Endodermal cell (in vitro differentiated cells): ENCODE results near the gene ATP13A2. TPM values are rescaled to one million over a fixed set of nuclear protein-coding genes. Genes with fewer than 3 reads are reported as not detected.

Experiments used
- DNase-seq: peaks from one replicate; pipeline ENCODE4 v3.0.0-alpha.2; 2017
- H3K27ac ChIP-seq: 2 replicates; pipeline ENCODE4 v1.5.1; 2013; ENCODE audit warnings: mild to moderate bottlenecking, low read depth, low read length, moderate library complexity
- H3K27me3 ChIP-seq: 2 replicates; pipeline ENCODE4 v1.6.1; 2013; ENCODE audit warnings: mild to moderate bottlenecking, low read length, moderate library complexity; ENCODE audit not compliant: insufficient read depth, control insufficient read depth, poor library complexity, severe bottlenecking
- H3K36me3 ChIP-seq: 2 replicates; pipeline ENCODE4 v1.7.0; 2013; ENCODE audit warnings: mild to moderate bottlenecking, low read length, moderate library complexity; ENCODE audit not compliant: control insufficient read depth, insufficient read depth
- H3K4me1 ChIP-seq: one replicate; pipeline ENCODE4 v1.7.0; 2013; ENCODE audit warnings: low read length; ENCODE audit not compliant: control insufficient read depth, insufficient read depth
- H3K4me3 ChIP-seq: 2 replicates; pipeline ENCODE4 v1.5.1; 2013; ENCODE audit warnings: mild to moderate bottlenecking, low read length, moderate library complexity
- H3K9ac ChIP-seq: 2 replicates; pipeline ENCODE4 v1.6.1; 2013; ENCODE audit warnings: mild to moderate bottlenecking, low read length, moderate library complexity; ENCODE audit not compliant: poor library complexity, severe bottlenecking; ENCODE audit errors: extremely low read depth
- H3K9me3 ChIP-seq: 2 replicates; pipeline ENCODE4 v1.6.1; 2013; ENCODE audit warnings: mild to moderate bottlenecking, low read length, moderate library complexity; ENCODE audit not compliant: control insufficient read depth
- H3K27ac Mint-ChIP-seq: 2 replicates; pipeline ENCODE4 v1.8.0; 2020; ENCODE audit warnings: mixed read lengths
- H3K27me3 Mint-ChIP-seq: 2 replicates; pipeline ENCODE4 v1.8.0; 2021; ENCODE audit warnings: mild to moderate bottlenecking, mixed read lengths; ENCODE audit not compliant: insufficient read depth
- H3K36me3 Mint-ChIP-seq: 2 replicates; pipeline ENCODE4 v1.8.0; 2020; ENCODE audit warnings: low read depth, mixed read lengths
- H3K4me1 Mint-ChIP-seq: 2 replicates; pipeline ENCODE4 v1.8.0; 2020; ENCODE audit warnings: mixed read lengths
- H3K4me3 Mint-ChIP-seq: 2 replicates; pipeline ENCODE4 v1.8.0; 2020; ENCODE audit warnings: mild to moderate bottlenecking, moderate library complexity, mixed read lengths
- H3K9me3 Mint-ChIP-seq: 2 replicates; pipeline ENCODE4 v1.8.0; 2020; ENCODE audit warnings: mild to moderate bottlenecking, mixed read lengths
- CTCF ChIP-seq: fragments of 200-600 bp; sonication (generic); conservative IDR thresholded peaks from 2 replicates; pipeline ENCODE4 v1.5.0; 2021; ENCODE audit warnings: antibody characterized with exemption, mild to moderate bottlenecking
- WGBS, 2 experiments: methylation state at CpG; one replicate each; pipeline versions ENCODE4 v1.1.5 to v1.1.7; 2013; ENCODE audit warnings: missing lambda C conversion rate in 2 of 2, mixed read lengths in 1 of 2; ENCODE audit not compliant: insufficient coverage in 1 of 2, insufficient read length in 1 of 2; 5-methylcytosine and 5-hydroxymethylcytosine counted together
- total RNA-seq, 2 donors: library from RNA; stranded (reverse); fragmentation: NEBNext Ultra II Directional in 1 of 2; extraction: Animal tissue kit (Norgen Biotek cat#: 25700) in 1 of 2; gene quantifications; 2 replicates in 1 of 2; 3 replicates in 1 of 2; pipeline ENCODE4 v1.2.1, GENCODE V29; 2021

The ATP13A2 gene
- total RNA-seq, 2 donors from 2014 or later = 69.4 to 82.6 TPM

- Histone ChIP-seq H3K9me3 (peaks cover 3% of the 10 kb centered on the region), H3K36me3 (no peaks in the 10 kb centered on the region), H3K4me3 (no peak overlapping the region), H3K9ac (no peak overlapping the region), H3K27me3 (no peaks in the 10 kb centered on the region), H3K27ac (peak overlapping the region; percentile 82), H3K4me1 (peaks cover 21% of the 10 kb centered on the region)
- H3K9me3 Mint-ChIP-seq = peaks cover 6% of the 10 kb centered on the region
- H3K27me3 Mint-ChIP-seq = peaks cover 5% of the 10 kb centered on the region
- H3K27ac Mint-ChIP-seq = no peak overlapping the region
- no peak overlapping the region for H3K4me3 Mint-ChIP-seq
- H3K4me1 Mint-ChIP-seq = peaks cover 34% of the 10 kb centered on the region
- DNase-seq = peak; percentile 95
- H3K36me3 Mint-ChIP-seq = no peaks in the 10 kb centered on the region
- 51 to 70% methylated on average over 6 to 12 of the region's 12 CpGs for WGBS, 2 experiments
- peak; percentile 94 for TF ChIP-seq CTCF
Measured at GRCh38 chr1:17059391-17060305, 47.9 kb upstream of the ATP13A2 start.

GRCh38 chr1:17056551-17056950 lies 44.8 kb upstream of the ATP13A2 start:
- H3K36me3 ChIP-seq = peaks cover 6% of the 10 kb centered on the region
- Mint-ChIP-seq H3K36me3 (no peaks in the 10 kb centered on the region), H3K4me1 (peaks cover 15% of the 10 kb centered on the region), H3K27ac (peak overlapping the region; percentile 9), H3K27me3 (peaks cover 5% of the 10 kb centered on the region), H3K9me3 (no peaks in the 10 kb centered on the region), H3K4me3 (no peak overlapping the region)
- H3K4me3 ChIP-seq = no peak overlapping the region
- no peak for TF ChIP-seq CTCF
- H3K9ac ChIP-seq = no peak overlapping the region
- no peaks in the 10 kb centered on the region for H3K27me3 ChIP-seq
- DNase-seq = no peak
- H3K9me3 ChIP-seq = no peaks in the 10 kb centered on the region
- peaks cover 9% of the 10 kb centered on the region for H3K4me1 ChIP-seq
- no peak overlapping the region for H3K27ac ChIP-seq
- 89 to 97% methylated on average over 4 of the region's 4 CpGs for WGBS, 2 experiments

DNA sequence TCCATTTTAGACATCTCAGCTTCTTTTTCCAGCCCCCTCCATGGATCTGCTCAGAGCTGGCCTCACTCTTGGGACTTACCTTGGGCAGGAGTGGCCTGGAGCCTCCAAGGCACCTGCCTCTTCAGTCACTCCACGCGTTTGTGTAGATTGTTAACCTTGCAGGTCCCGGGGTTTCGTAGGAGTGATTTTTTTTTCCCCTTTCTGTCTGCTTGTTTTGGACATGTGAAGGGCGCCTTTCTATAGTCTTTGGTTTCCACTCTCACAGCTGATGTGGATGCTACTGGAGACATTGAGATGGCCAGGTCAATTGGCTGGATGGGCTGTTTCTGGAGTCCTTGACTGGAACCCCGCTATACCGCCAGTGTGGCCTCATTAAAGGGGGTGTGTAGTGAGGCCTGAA lies 44.1 kb upstream of the ATP13A2 start:
- H3K27ac ChIP-seq = no peak overlapping the region
- H3K4me3 ChIP-seq = no peak overlapping the region
- H3K9me3 Mint-ChIP-seq = no peaks in the 10 kb centered on the region
- H3K4me1 Mint-ChIP-seq = peaks cover 11% of the 10 kb centered on the region
- H3K4me3 Mint-ChIP-seq = no peak overlapping the region
- TF ChIP-seq CTCF = no peak
- peaks cover 8% of the 10 kb centered on the region for H3K4me1 ChIP-seq
- no peak overlapping the region for H3K27ac Mint-ChIP-seq
- H3K9me3 ChIP-seq = no peaks in the 10 kb centered on the region
- H3K27me3 ChIP-seq = no peaks in the 10 kb centered on the region
- 94 to 100% methylated on average over 4 to 7 of the region's 7 CpGs for WGBS, 2 experiments
- H3K36me3 ChIP-seq = peaks cover 13% of the 10 kb centered on the region
- no peak for DNase-seq
- no peak overlapping the region for H3K9ac ChIP-seq
- H3K36me3 Mint-ChIP-seq = peaks cover 6% of the 10 kb centered on the region
- peaks cover 5% of the 10 kb centered on the region for H3K27me3 Mint-ChIP-seq
